Neutrophil (primary cell): ENCODE data around the gene NKIRAS2.
A peak's percentile ranks its signal among the peaks of the same experiment; 100 is the strongest.

Source experiments
- H3K27ac ChIP-seq: fragments of 200-600 bp; sonication (generic); 2 replicates; pipeline ENCODE4 v1.5.1; 2016; ENCODE audit warnings: mild to moderate bottlenecking, moderate library complexity
- H3K27me3 ChIP-seq: fragments of 200-600 bp; sonication (generic); 2 replicates; pipeline ENCODE4 v1.6.0; 2016; ENCODE audit warnings: mild to moderate bottlenecking
- H3K36me3 ChIP-seq: fragments of 200-600 bp; sonication (generic); 2 replicates; pipeline ENCODE4 v1.5.1; 2017
- H3K4me1 ChIP-seq, 2 experiments: fragments of 200-600 bp in 1 of 2; sonication (generic) in 1 of 2; 1 replicate in 1 of 2; 2 replicates in 1 of 2; pipeline versions ENCODE4 v1.5.1 to v1.6.1; 2013 to 2016; ENCODE audit warnings: low read depth in 1 of 2, low read length in 1 of 2, mild to moderate bottlenecking in 1 of 2, moderate library complexity in 1 of 2; ENCODE audit not compliant: control insufficient read depth in 1 of 2, insufficient read depth in 1 of 2
- H3K4me3 ChIP-seq, 2 experiments: fragments of 200-600 bp in 1 of 2; sonication (generic) in 1 of 2; 1 replicate in 1 of 2; 2 replicates in 1 of 2; pipeline ENCODE4 v1.5.1; 2013 to 2016; ENCODE audit warnings: low read depth in 1 of 2, low read length in 1 of 2, mild to moderate bottlenecking in 1 of 2, moderate library complexity in 1 of 2
- H3K9me3 ChIP-seq: fragments of 200-600 bp; sonication (generic); 2 replicates; pipeline ENCODE4 v1.5.1; 2016
- CTCF ChIP-seq: fragments of 200-600 bp; sonication (generic); IDR thresholded peaks from 2 replicates; pipeline ENCODE4 v1.5.1; 2016; ENCODE audit warnings: antibody characterized with exemption

The NKIRAS2 gene

GRCh38 chr17:41998497-41998896 is 21.4 kb upstream of the NKIRAS2 start:
- Histone ChIP-seq H3K4me3 (no peak overlapping the region), H3K27me3 (no peaks in the 10 kb centered on the region), H3K27ac (no peak overlapping the region), H3K9me3 (no peaks in the 10 kb centered on the region), H3K4me1 (peaks cover 29 to 32% of the 10 kb centered on the region in 2 experiments), H3K36me3 (peaks cover 74% of the 10 kb centered on the region)
- TF ChIP-seq CTCF, result no peak

- Histone ChIP-seq H3K27me3 (no peaks in the 10 kb centered on the region), H3K4me1 (peaks cover 29 to 37% of the 10 kb centered on the region in 2 experiments), H3K36me3 (peaks cover 53% of the 10 kb centered on the region), H3K4me3 (no peak overlapping the region), H3K27ac (peak overlapping the region; percentile 55), H3K9me3 (no peaks in the 10 kb centered on the region)
- no peak for TF ChIP-seq CTCF
These were observed 19.3 kb upstream of the NKIRAS2 start for GRCh38 chr17:42000413-42001133.

- no peaks in the 10 kb centered on the region for H3K27me3 ChIP-seq
- TF ChIP-seq CTCF, result no peak
- peaks cover 29 to 37% of the 10 kb centered on the region in 2 experiments for H3K4me1 ChIP-seq
- H3K9me3 ChIP-seq, result no peaks in the 10 kb centered on the region
- H3K4me3 ChIP-seq, result no peak overlapping the region
- H3K36me3 ChIP-seq, result peaks cover 42% of the 10 kb centered on the region
- peak overlapping the region; percentile 55 for H3K27ac ChIP-seq
These were observed 18.2 kb upstream of the NKIRAS2 start for GRCh38 chr17:42001729-42002128.

- peaks cover 29 to 37% of the 10 kb centered on the region in 2 experiments for H3K4me1 ChIP-seq
- H3K4me3 ChIP-seq, result no peak overlapping the region
- peak overlapping the region; percentile 55 for H3K27ac ChIP-seq
- H3K36me3 ChIP-seq, result peaks cover 36% of the 10 kb centered on the region
- no peaks in the 10 kb centered on the region for H3K9me3 ChIP-seq
- TF ChIP-seq CTCF, result no peak
- H3K27me3 ChIP-seq, result no peaks in the 10 kb centered on the region
These were observed 17.6 kb upstream of the NKIRAS2 start for GRCh38 chr17:42002175-42002791.

- Histone ChIP-seq H3K27ac (peak overlapping the region; percentile 55), H3K4me1 (peaks cover 29 to 37% of the 10 kb centered on the region in 2 experiments), H3K4me3 (no peak overlapping the region), H3K36me3 (peaks cover 30% of the 10 kb centered on the region), H3K27me3 (no peaks in the 10 kb centered on the region), H3K9me3 (no peaks in the 10 kb centered on the region)
- TF ChIP-seq CTCF, result no peak
These were observed 17.0 kb upstream of the NKIRAS2 start for GRCh38 chr17:42002792-42003301.
